GM23338 (cell line): ENCODE data around the gene MTREX. TPM values are rescaled to one million over a fixed set of nuclear protein-coding genes. Genes with fewer than 3 reads are reported as not detected.

Experiments
- ATAC-seq: fragments of 200-7000 bp; cut with Tn5 transposase; 3 replicates; pipeline ENCODE4 v1.9.1; 2020
- DNase-seq: peaks from one replicate; pipeline ENCODE4 v3.0.0-alpha.2; 2015; ENCODE audit warnings: low spot score
- H2AFZ ChIP-seq: fragments of 200-600 bp; sonication (generic); 2 replicates; pipeline ENCODE4 v1.8.0; 2016; ENCODE audit warnings: antibody characterized with exemption, mild to moderate bottlenecking, moderate library complexity
- H3F3A ChIP-seq: fragments of 200-600 bp; sonication (generic); replicated peaks from 2 replicates; pipeline ENCODE4 v1.8.0; 2017; ENCODE audit warnings: antibody characterized with exemption, mixed run types, low read depth
- H3K27ac ChIP-seq: fragments of 200-600 bp; sonication (generic); 2 replicates; pipeline ENCODE4 v1.6.1; 2016; ENCODE audit warnings: low read depth
- H3K27me3 ChIP-seq: fragments of 200-600 bp; sonication (generic); 2 replicates; pipeline ENCODE4 v1.8.0; 2016; ENCODE audit warnings: mild to moderate bottlenecking, mixed run types, moderate library complexity; ENCODE audit not compliant: insufficient read depth
- H3K36me3 ChIP-seq: fragments of 200-600 bp; sonication (generic); 2 replicates; pipeline ENCODE4 v1.8.0; 2016; ENCODE audit warnings: mild to moderate bottlenecking; ENCODE audit not compliant: insufficient read depth
- H3K4me1 ChIP-seq: fragments of 200-600 bp; sonication (generic); 2 replicates; pipeline ENCODE4 v1.8.0; 2016; ENCODE audit warnings: mild to moderate bottlenecking, moderate library complexity; ENCODE audit not compliant: insufficient read depth
- H3K4me2 ChIP-seq: fragments of 200-600 bp; sonication (generic); 2 replicates; pipeline ENCODE4 v1.7.1; 2017; ENCODE audit warnings: mixed run types
- H3K4me3 ChIP-seq: fragments of 200-600 bp; sonication (generic); 2 replicates; pipeline ENCODE4 v1.6.1; 2016; ENCODE audit warnings: mixed run types
- H3K79me2 ChIP-seq: fragments of 200-600 bp; sonication (generic); replicated peaks from 2 replicates; pipeline ENCODE4 v1.8.0; 2017; ENCODE audit warnings: mild to moderate bottlenecking; ENCODE audit not compliant: insufficient read depth
- H3K9me2 ChIP-seq: fragments of 200-600 bp; sonication (generic); 2 replicates; pipeline ENCODE4 v1.8.0; 2017; ENCODE audit not compliant: insufficient read depth
- H4K20me1 ChIP-seq: fragments of 200-600 bp; sonication (generic); replicated peaks from 2 replicates; pipeline ENCODE4 v1.8.0; 2017; ENCODE audit warnings: mild to moderate bottlenecking; ENCODE audit not compliant: insufficient read depth
- H3K27ac Mint-ChIP-seq: 2 replicates; pipeline ENCODE4 v1.8.0; 2020; ENCODE audit warnings: inconsistent platforms, mild to moderate bottlenecking, moderate library complexity, mixed read lengths
- H3K27me3 Mint-ChIP-seq: 3 replicates; pipeline ENCODE4 v1.8.0; 2022; ENCODE audit warnings: low read depth, mild to moderate bottlenecking, moderate library complexity, mixed read lengths, inconsistent platforms; ENCODE audit not compliant: insufficient read depth, poor library complexity
- H3K36me3 Mint-ChIP-seq: 3 replicates; pipeline ENCODE4 v1.8.0; 2021; ENCODE audit warnings: low read depth, mild to moderate bottlenecking, inconsistent platforms, moderate library complexity, mixed read lengths
- H3K4me1 Mint-ChIP-seq: 3 replicates; pipeline ENCODE4 v1.8.0; 2020; ENCODE audit warnings: mild to moderate bottlenecking, inconsistent platforms, mixed read lengths
- H3K4me3 Mint-ChIP-seq: 3 replicates; pipeline ENCODE4 v1.8.0; 2021; ENCODE audit warnings: moderate library complexity, mild to moderate bottlenecking, inconsistent platforms, mixed read lengths
- H3K9me3 Mint-ChIP-seq: 3 replicates; pipeline ENCODE4 v1.8.0; 2020; ENCODE audit warnings: moderate library complexity, mild to moderate bottlenecking, inconsistent platforms, mixed read lengths
- CREB1 ChIP-seq: fragments of 250-450 bp; sonication (Bioruptor Pico); IDR thresholded peaks from 2 replicates; pipeline ENCODE4 v1.5.0; 2020; ENCODE audit warnings: low read depth, mild to moderate bottlenecking, moderate library complexity
- EZH2 ChIP-seq: fragments of 200-600 bp; sonication (generic); IDR thresholded peaks from one replicate; pipeline ENCODE4 v1.8.0; 2017; ENCODE audit warnings: antibody characterized with exemption, mild to moderate bottlenecking, low read depth; ENCODE audit not compliant: unreplicated experiment
- EZH2phosphoT487 ChIP-seq: fragments of 200-600 bp; sonication (generic); IDR thresholded peaks from one replicate; pipeline ENCODE4 v1.8.1; 2018; ENCODE audit warnings: antibody characterized with exemption; ENCODE audit not compliant: unreplicated experiment
- JUNB ChIP-seq: IDR thresholded peaks from one replicate; pipeline ENCODE4 v1.6.1; 2016; ENCODE audit warnings: antibody characterized with exemption; ENCODE audit not compliant: unreplicated experiment
- NANOG ChIP-seq: IDR thresholded peaks from 2 replicates; pipeline ENCODE4 v1.6.1; 2016; ENCODE audit warnings: antibody characterized with exemption, borderline replicate concordance
- STAT1 ChIP-seq: IDR thresholded peaks from one replicate; pipeline ENCODE4 v1.6.1; 2016; ENCODE audit warnings: antibody characterized with exemption; ENCODE audit not compliant: unreplicated experiment
- ZNF114 ChIP-seq: fragments of 250-450 bp; sonication (Bioruptor Pico); IDR thresholded peaks from 2 replicates; pipeline ENCODE4 v1.5.0; 2020; ENCODE audit warnings: mild to moderate bottlenecking, moderate library complexity
- polyA plus RNA-seq: library from polyadenylated mRNA; unstranded; fragments of >200 nt; fragmentation: Nextera tagmentation; extraction: Ambion mirVana; gene quantifications from 2 replicates; pipeline ENCODE4 v1.2.1, GENCODE V29; 2016
- total RNA-seq: library from RNA; depleted of rRNA; stranded (reverse); fragments of >200 nt; shearing (Covaris generic); gene quantifications from 2 replicates; pipeline ENCODE4 v1.2.3, GENCODE V29; 2014
- TF ChIP-seq, protein P1 (sequence below): IDR thresholded peaks from 2 replicates; pipeline ENCODE4 v1.6.1; 2016; ENCODE audit warnings: antibody characterized with exemption
- TF ChIP-seq, protein P2 (sequence below), 2 experiments: fragments of 200-600 bp in 1 of 2; sonication (generic) in 1 of 2; conservative IDR thresholded peaks; 2 replicates each; pipeline versions ENCODE4 v1.5.1 to v1.6.1; 2016 to 2017; ENCODE audit warnings: antibody characterized with exemption in 2 of 2, low read depth in 2 of 2, mild to moderate bottlenecking in 2 of 2, moderate library complexity in 1 of 2
- TF ChIP-seq, protein P3 (sequence below): IDR thresholded peaks from one replicate; pipeline ENCODE4 v1.6.1; 2018; ENCODE audit warnings: antibody characterized with exemption; ENCODE audit not compliant: unreplicated experiment

Gene MTREX
- total and polyA plus RNA-seq, 2 experiments from 2014 or later, result 47.5 to 94.9 TPM

DNA sequence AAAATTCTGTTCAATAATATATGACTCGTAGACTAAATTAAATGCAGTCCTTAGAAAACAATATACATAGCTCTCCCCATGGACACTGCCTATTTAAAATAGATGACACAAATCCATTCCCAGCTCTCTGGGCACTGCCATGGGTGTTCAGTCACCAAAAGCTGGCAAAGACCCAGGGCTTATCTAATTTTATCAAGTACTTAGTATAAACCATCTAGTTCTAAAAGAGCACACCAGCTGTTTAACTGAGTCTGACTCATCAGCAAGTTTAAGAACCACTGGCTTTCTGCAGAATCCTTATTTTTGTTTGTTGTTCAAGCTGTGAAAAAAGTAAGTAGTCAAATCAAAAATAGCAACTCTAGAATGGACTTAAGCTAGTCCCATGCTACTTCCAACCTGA is 119.4 kb downstream of the MTREX start:
- H3K4me1 Mint-ChIP-seq, result peaks cover 4% of the 10 kb centered on the region; the same call in 1 of the 3 replicates
- H3K36me3 Mint-ChIP-seq, result peaks cover 97% of the 10 kb centered on the region
- Histone ChIP-seq H3K79me2 (peaks cover 21% of the 10 kb centered on the region), H3K27me3 (no peaks in the 10 kb centered on the region), H3K4me1 (no peaks in the 10 kb centered on the region), H3K27ac (no peak overlapping the region), H3K36me3 (peaks cover 20% of the 10 kb centered on the region; the same call in 1 of the 2 replicates), H3K4me2 (no peak overlapping the region), H3K4me3 (no peak overlapping the region), H3F3A (peaks cover 8% of the 10 kb centered on the region; the same call in 1 of the 2 replicates), H4K20me1 (no peaks in the 10 kb centered on the region; the same call in 1 of the 2 replicates), H3K9me2 (no peaks in the 10 kb centered on the region), H2AFZ (no peak overlapping the region)
- no peak overlapping the region for H3K27ac Mint-ChIP-seq
- no peak overlapping the region for H3K4me3 Mint-ChIP-seq
- TF ChIP-seq EZH2, result no peak
- TF ChIP-seq EZH2phosphoT487, result no peak
- TF ChIP-seq, protein P1, sequence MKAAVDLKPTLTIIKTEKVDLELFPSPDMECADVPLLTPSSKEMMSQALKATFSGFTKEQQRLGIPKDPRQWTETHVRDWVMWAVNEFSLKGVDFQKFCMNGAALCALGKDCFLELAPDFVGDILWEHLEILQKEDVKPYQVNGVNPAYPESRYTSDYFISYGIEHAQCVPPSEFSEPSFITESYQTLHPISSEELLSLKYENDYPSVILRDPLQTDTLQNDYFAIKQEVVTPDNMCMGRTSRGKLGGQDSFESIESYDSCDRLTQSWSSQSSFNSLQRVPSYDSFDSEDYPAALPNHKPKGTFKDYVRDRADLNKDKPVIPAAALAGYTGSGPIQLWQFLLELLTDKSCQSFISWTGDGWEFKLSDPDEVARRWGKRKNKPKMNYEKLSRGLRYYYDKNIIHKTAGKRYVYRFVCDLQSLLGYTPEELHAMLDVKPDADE, result no peak
- TF ChIP-seq, protein P2, sequence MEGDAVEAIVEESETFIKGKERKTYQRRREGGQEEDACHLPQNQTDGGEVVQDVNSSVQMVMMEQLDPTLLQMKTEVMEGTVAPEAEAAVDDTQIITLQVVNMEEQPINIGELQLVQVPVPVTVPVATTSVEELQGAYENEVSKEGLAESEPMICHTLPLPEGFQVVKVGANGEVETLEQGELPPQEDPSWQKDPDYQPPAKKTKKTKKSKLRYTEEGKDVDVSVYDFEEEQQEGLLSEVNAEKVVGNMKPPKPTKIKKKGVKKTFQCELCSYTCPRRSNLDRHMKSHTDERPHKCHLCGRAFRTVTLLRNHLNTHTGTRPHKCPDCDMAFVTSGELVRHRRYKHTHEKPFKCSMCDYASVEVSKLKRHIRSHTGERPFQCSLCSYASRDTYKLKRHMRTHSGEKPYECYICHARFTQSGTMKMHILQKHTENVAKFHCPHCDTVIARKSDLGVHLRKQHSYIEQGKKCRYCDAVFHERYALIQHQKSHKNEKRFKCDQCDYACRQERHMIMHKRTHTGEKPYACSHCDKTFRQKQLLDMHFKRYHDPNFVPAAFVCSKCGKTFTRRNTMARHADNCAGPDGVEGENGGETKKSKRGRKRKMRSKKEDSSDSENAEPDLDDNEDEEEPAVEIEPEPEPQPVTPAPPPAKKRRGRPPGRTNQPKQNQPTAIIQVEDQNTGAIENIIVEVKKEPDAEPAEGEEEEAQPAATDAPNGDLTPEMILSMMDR (conservative IDR thresholded peaks at IDR 0.05; ENCODE audit: low read depth in 2 of 2), result no peak
- no peak for TF ChIP-seq JUNB
- TF ChIP-seq ZNF114 (CRISPR knock-in tag), result no peak
- no peak for TF ChIP-seq CREB1 (CRISPR knock-in tag)
- ATAC-seq (no peak), DNase-seq (no peak)
- H3K27me3 Mint-ChIP-seq, result peaks cover 32% of the 10 kb centered on the region
- H3K9me3 Mint-ChIP-seq, result peaks cover 41% of the 10 kb centered on the region

DNA sequence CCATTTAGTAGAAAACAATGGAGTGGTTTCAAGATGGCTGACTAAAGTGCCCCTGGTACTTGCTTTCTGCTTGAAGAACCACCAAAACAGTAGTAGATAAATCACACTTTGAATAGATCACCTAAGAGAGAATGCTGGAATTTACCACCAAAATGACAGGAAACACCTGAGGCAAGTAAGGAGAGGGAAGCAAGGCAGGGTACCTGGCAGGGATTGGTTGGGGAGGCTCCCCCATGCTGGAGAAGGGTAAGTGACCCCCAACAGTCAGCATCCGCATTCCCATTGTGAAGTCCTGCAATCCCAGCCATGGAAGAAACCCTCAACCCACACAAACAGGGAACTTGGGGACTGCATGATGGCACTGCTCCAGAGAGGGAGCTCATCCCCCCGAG is 121.4 kb downstream of the MTREX start:
- Histone ChIP-seq H4K20me1 (no peaks in the 10 kb centered on the region; the same call in 1 of the 2 replicates), H3K4me1 (no peaks in the 10 kb centered on the region), H3K36me3 (peaks cover 11% of the 10 kb centered on the region; the same call in 1 of the 2 replicates), H3K27me3 (no peaks in the 10 kb centered on the region), H3F3A (peaks cover 3% of the 10 kb centered on the region; the same call in 1 of the 2 replicates), H3K9me2 (no peaks in the 10 kb centered on the region), H3K4me3 (no peak overlapping the region), H3K27ac (no peak overlapping the region), H3K79me2 (peaks cover 29% of the 10 kb centered on the region), H3K4me2 (no peak overlapping the region), H2AFZ (no peak overlapping the region)
- peaks cover 98% of the 10 kb centered on the region for H3K36me3 Mint-ChIP-seq
- H3K27me3 Mint-ChIP-seq, result peaks cover 32% of the 10 kb centered on the region
- H3K27ac Mint-ChIP-seq, result no peak overlapping the region
- peak; percentile 30; the same call in 2 of the 3 replicates for ATAC-seq
- no peak for DNase-seq
- H3K4me1 Mint-ChIP-seq, result peaks cover 4% of the 10 kb centered on the region; the same call in 1 of the 3 replicates
- H3K9me3 Mint-ChIP-seq, result peaks cover 60% of the 10 kb centered on the region
- no peak overlapping the region for H3K4me3 Mint-ChIP-seq
- TF ChIP-seq, protein P3, sequence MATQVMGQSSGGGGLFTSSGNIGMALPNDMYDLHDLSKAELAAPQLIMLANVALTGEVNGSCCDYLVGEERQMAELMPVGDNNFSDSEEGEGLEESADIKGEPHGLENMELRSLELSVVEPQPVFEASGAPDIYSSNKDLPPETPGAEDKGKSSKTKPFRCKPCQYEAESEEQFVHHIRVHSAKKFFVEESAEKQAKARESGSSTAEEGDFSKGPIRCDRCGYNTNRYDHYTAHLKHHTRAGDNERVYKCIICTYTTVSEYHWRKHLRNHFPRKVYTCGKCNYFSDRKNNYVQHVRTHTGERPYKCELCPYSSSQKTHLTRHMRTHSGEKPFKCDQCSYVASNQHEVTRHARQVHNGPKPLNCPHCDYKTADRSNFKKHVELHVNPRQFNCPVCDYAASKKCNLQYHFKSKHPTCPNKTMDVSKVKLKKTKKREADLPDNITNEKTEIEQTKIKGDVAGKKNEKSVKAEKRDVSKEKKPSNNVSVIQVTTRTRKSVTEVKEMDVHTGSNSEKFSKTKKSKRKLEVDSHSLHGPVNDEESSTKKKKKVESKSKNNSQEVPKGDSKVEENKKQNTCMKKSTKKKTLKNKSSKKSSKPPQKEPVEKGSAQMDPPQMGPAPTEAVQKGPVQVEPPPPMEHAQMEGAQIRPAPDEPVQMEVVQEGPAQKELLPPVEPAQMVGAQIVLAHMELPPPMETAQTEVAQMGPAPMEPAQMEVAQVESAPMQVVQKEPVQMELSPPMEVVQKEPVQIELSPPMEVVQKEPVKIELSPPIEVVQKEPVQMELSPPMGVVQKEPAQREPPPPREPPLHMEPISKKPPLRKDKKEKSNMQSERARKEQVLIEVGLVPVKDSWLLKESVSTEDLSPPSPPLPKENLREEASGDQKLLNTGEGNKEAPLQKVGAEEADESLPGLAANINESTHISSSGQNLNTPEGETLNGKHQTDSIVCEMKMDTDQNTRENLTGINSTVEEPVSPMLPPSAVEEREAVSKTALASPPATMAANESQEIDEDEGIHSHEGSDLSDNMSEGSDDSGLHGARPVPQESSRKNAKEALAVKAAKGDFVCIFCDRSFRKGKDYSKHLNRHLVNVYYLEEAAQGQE, result no peak
- TF ChIP-seq NANOG, result no peak
- no peak for TF ChIP-seq STAT1
- TF ChIP-seq JUNB, result no peak
- no peak for TF ChIP-seq CREB1 (CRISPR knock-in tag)
